DMS114 treated with DMSO at 0.1 percent for 48 hours (cell line): ENCODE measurements around the gene PTPRN2.

ENCODE experiments used
- DNase-seq: peaks from one replicate; lab custom pipeline; 2025; ENCODE audit not compliant: unreplicated experiment; lab: John Stamatoyannopoulos, UW

Gene PTPRN2

GRCh38 chr7:158285383-158285770 is 302.2 kb downstream of the PTPRN2 start:
- DNase-seq, result no peak

GRCh38 chr7:158284617-158285382 is 302.8 kb downstream of the PTPRN2 start:
- no peak for DNase-seq

- DNase-seq, result no peak
Observed at GRCh38 chr7:158284121-158284520, 303.5 kb downstream of the PTPRN2 start.

GRCh38 chr7:158283016-158283974 is 304.3 kb downstream of the PTPRN2 start:
- no peak for DNase-seq

GRCh38 chr7:158282461-158283001 is 305.1 kb downstream of the PTPRN2 start:
- DNase-seq, result no peak

GRCh38 chr7:158281441-158281840 is 306.2 kb downstream of the PTPRN2 start:
- no peak for DNase-seq

- DNase-seq, result no peak
Observed at GRCh38 chr7:158280448-158281144, 307.0 kb downstream of the PTPRN2 start.

- DNase-seq, result no peak
Observed at GRCh38 chr7:158279539-158280447, 307.8 kb downstream of the PTPRN2 start.

GRCh38 chr7:158278745-158279320 is 308.8 kb downstream of the PTPRN2 start:
- DNase-seq, result no peak

GRCh38 chr7:158277219-158278141 is 310.1 kb downstream of the PTPRN2 start:
- DNase-seq, result no peak

- DNase-seq, result no peak
Observed at GRCh38 chr7:158276414-158277218, 311.0 kb downstream of the PTPRN2 start.

- DNase-seq, result no peak
Observed at GRCh38 chr7:158275711-158276413, 311.8 kb downstream of the PTPRN2 start.

- DNase-seq, result no peak
Observed at GRCh38 chr7:158274996-158275395, 312.6 kb downstream of the PTPRN2 start.

GRCh38 chr7:158274404-158274811 is 313.2 kb downstream of the PTPRN2 start:
- no peak for DNase-seq

- peak; percentile 29 for DNase-seq
Observed at GRCh38 chr7:158273756-158274342, 313.8 kb downstream of the PTPRN2 start.

GRCh38 chr7:158273138-158273651 is 314.4 kb downstream of the PTPRN2 start:
- DNase-seq, result no peak
